Ascending aorta (tissue), 2 donors: ENCODE data around the gene CNST. TPM values are rescaled to one million over a fixed set of nuclear protein-coding genes. Genes with fewer than 3 reads are reported as not detected.

Source experiments
- DNase-seq, 2 donors: peaks; one replicate each; pipeline ENCODE4 v3.0.0-alpha.2; 2019; ENCODE audit warnings: low spot score in 2 of 2
- H3K27ac ChIP-seq, 2 donors: fragments of 200-600 bp; sonication (generic); one replicate each; pipeline ENCODE4 v1.5.1; 2016 to 2017; ENCODE audit warnings: mild to moderate bottlenecking in 1 of 2
- H3K27me3 ChIP-seq: fragments of 200-600 bp; sonication (generic); one replicate; pipeline ENCODE4 v1.5.1; 2017
- H3K36me3 ChIP-seq, 2 donors: fragments of 200-600 bp; sonication (generic); one replicate each; pipeline ENCODE4 v1.5.1; 2016
- H3K4me1 ChIP-seq, 2 donors: fragments of 200-600 bp; sonication (generic); one replicate each; pipeline ENCODE4 v1.5.1; 2016 to 2017; ENCODE audit warnings: mild to moderate bottlenecking in 1 of 2
- H3K4me3 ChIP-seq, 2 donors: fragments of 200-600 bp; sonication (generic); one replicate each; pipeline ENCODE4 v1.5.1; 2016 to 2017; ENCODE audit warnings: mild to moderate bottlenecking in 1 of 2
- H3K9me3 ChIP-seq, 2 donors: fragments of 200-600 bp; sonication (generic); one replicate each; pipeline ENCODE4 v1.5.1; 2016
- intact Hi-C: fragments of 100-400 bp; cut with DNase I; formaldehyde crosslinking; loops from one replicate; pipeline ENCODE4 v1.15.1; 2023
- total RNA-seq: library from RNA; depleted of rRNA; stranded (reverse); fragments of >200 nt; gene quantifications from one replicate; pipeline ENCODE4 v1.1.0, GENCODE V29; 2016
- TF ChIP-seq, protein P1 (sequence below), 3 experiments: fragments of 200-600 bp in 2 of 3; fragments of 450-650 bp in 1 of 3; sonication (generic) in 2 of 3; IDR thresholded peaks; one replicate each; pipeline ENCODE4 v1.5.1; 2016 to 2019; ENCODE audit warnings: antibody characterized with exemption in 3 of 3, mild to moderate bottlenecking in 1 of 3, moderate library complexity in 1 of 3

CNST gene
- total RNA-seq, 1 donor from 2014 or later = 125 TPM

GRCh38 chr1:246698466-246699094, 132.3 kb downstream of the CNST start:
- Histone ChIP-seq H3K9me3 (no peaks in the 10 kb centered on the region), H3K36me3 (no peaks in the 10 kb centered on the region), H3K4me1 (no peaks in the 10 kb centered on the region), H3K27me3 (no peaks in the 10 kb centered on the region), H3K4me3 (peak overlapping the region; percentile 21 to 63), H3K27ac (peak overlapping the region in 1 of 2 donors; percentile 4)
- DNase-seq = no peak
- TF ChIP-seq, protein P1, sequence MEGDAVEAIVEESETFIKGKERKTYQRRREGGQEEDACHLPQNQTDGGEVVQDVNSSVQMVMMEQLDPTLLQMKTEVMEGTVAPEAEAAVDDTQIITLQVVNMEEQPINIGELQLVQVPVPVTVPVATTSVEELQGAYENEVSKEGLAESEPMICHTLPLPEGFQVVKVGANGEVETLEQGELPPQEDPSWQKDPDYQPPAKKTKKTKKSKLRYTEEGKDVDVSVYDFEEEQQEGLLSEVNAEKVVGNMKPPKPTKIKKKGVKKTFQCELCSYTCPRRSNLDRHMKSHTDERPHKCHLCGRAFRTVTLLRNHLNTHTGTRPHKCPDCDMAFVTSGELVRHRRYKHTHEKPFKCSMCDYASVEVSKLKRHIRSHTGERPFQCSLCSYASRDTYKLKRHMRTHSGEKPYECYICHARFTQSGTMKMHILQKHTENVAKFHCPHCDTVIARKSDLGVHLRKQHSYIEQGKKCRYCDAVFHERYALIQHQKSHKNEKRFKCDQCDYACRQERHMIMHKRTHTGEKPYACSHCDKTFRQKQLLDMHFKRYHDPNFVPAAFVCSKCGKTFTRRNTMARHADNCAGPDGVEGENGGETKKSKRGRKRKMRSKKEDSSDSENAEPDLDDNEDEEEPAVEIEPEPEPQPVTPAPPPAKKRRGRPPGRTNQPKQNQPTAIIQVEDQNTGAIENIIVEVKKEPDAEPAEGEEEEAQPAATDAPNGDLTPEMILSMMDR (IDR thresholded peaks at IDR 0.05) = no peak
- intact Hi-C loops = loop anchor here (2.0 kb wide), 2 partner anchors 132 to 202 kb away; partner anchors contain the start of genes CNST and TFB2M

DNA sequence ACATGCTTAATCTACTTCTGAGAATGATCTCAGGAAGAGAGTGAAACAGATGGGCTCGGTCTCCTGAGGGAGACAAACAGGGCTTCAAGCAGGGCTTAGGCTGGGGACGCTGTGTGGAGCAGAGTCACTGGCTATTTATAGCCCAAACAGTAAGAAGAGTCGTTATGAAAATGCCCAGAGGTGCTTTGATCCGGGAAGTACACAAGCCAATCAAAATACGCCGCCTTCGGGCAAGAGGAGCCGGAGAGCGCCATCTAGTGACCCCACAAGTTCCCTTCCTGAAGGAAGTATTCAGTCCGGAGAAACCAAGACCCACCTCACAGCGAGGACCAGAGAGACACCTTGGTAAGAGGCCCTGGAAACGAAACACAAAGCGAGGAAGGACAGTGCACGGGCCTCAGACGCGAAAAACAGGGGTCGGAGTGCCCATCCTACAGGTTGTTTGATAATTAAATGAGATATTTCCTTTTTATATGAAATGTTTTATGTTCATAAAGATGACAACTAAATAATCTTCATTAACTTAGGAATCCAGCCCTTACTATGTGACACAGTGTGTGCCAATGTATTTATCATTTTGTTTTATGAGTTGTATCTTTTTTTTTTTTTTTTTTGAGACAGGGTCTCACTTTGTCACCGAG, 133.0 kb downstream of the CNST start:
- H3K27me3 ChIP-seq = no peaks in the 10 kb centered on the region
- H3K4me3 ChIP-seq = peak overlapping the region; percentile 21 to 63
- peak; percentile 53 to 94 for DNase-seq
- H3K27ac ChIP-seq = peak overlapping the region in 1 of 2 donors; percentile 4
- intact Hi-C loops = loop anchor here (2.0 kb wide), 2 partner anchors 132 to 202 kb away; partner anchors contain the start of genes CNST and TFB2M
- no peaks in the 10 kb centered on the region for H3K9me3 ChIP-seq
- H3K36me3 ChIP-seq = no peaks in the 10 kb centered on the region
- no peaks in the 10 kb centered on the region for H3K4me1 ChIP-seq
- TF ChIP-seq, protein P1 (IDR thresholded peaks at IDR 0.05) = peak; percentile 69 to 89 (median 73)

GRCh38 chr1:246703581-246703980, 137.3 kb downstream of the CNST start:
- no peak for DNase-seq
- TF ChIP-seq, protein P1 (IDR thresholded peaks at IDR 0.05) = no peak
- intact Hi-C loops = no loop called here
- H3K4me3 ChIP-seq = no peak overlapping the region
- no peak overlapping the region for H3K27ac ChIP-seq
- no peaks in the 10 kb centered on the region for H3K27me3 ChIP-seq
- H3K4me1 ChIP-seq = no peaks in the 10 kb centered on the region
- H3K36me3 ChIP-seq = no peaks in the 10 kb centered on the region
- no peaks in the 10 kb centered on the region for H3K9me3 ChIP-seq

- TF ChIP-seq, protein P1 (IDR thresholded peaks at IDR 0.05) = no peak
- H3K4me1 ChIP-seq = no peaks in the 10 kb centered on the region
These were observed 139.1 kb downstream of the CNST start for GRCh38 chr1:246705368-246705767.

DNA sequence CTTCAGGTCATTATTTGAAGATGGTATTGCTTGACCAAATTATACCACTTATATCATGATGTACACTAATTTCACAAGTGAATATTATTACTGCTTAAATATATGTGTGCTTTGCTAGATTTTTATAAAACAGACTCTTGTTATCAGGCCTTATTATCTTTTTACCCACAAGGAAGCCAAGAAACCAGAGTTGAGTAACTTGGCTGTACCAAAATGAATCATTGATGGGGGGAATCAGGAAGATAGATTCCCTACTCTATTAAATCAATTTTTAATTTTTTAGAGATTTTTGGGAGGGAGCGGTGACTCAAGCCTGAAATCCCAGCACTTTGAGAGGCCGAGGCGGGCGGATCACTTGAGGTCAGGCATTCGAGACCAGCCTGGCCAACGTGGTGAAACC, 141.9 kb downstream of the CNST start:
- Histone ChIP-seq H3K27ac (no peak overlapping the region), H3K4me1 (no peaks in the 10 kb centered on the region), H3K9me3 (no peaks in the 10 kb centered on the region), H3K36me3 (no peaks in the 10 kb centered on the region), H3K4me3 (no peak overlapping the region), H3K27me3 (no peaks in the 10 kb centered on the region)
- intact Hi-C loops = no loop called here
- TF ChIP-seq, protein P1 (IDR thresholded peaks at IDR 0.05) = no peak
- DNase-seq = no peak

More at GRCh38 chr1:246705368-246705767, 139.1 kb downstream of the CNST start:
- intact Hi-C loops = no loop called here
- Histone ChIP-seq H3K9me3 (no peaks in the 10 kb centered on the region), H3K27ac (no peak overlapping the region), H3K27me3 (no peaks in the 10 kb centered on the region), H3K4me3 (no peak overlapping the region), H3K36me3 (no peaks in the 10 kb centered on the region)
- no peak for DNase-seq
